Esophagus squamous epithelium (tissue), 5 donors: ENCODE measurements around the gene CYP21A2. TPM values are rescaled to one million over a fixed set of nuclear protein-coding genes. Genes with fewer than 3 reads are reported as not detected.

Experiments
- DNase-seq: peaks from one replicate; lab custom pipeline; 2025; lab: John Stamatoyannopoulos, UW
- H3K27ac ChIP-seq, 4 donors: fragments of 200-600 bp; sonication (generic); one replicate each; pipeline ENCODE4 v1.5.1; 2016 to 2019; ENCODE audit warnings: mild to moderate bottlenecking in 1 of 4
- H3K27me3 ChIP-seq, 4 donors: fragments of 200-600 bp; sonication (generic); 1 replicate in 3 of 4; 2 replicates in 1 of 4; pipeline versions ENCODE4 v1.5.1 to v1.6.0; 2017 to 2021; ENCODE audit warnings: antibody characterized with exemption in 1 of 4
- H3K36me3 ChIP-seq, 3 donors: fragments of 200-600 bp; sonication (generic); one replicate each; pipeline ENCODE4 v1.5.1; 2016 to 2019
- H3K4me1 ChIP-seq, 3 donors: fragments of 200-600 bp; sonication (generic); one replicate each; pipeline ENCODE4 v1.5.1; 2017 to 2019
- H3K4me3 ChIP-seq, 4 donors: fragments of 200-600 bp; sonication (generic); 1 replicate in 3 of 4; 2 replicates in 1 of 4; pipeline ENCODE4 v1.5.1; 2016 to 2019; ENCODE audit warnings: mild to moderate bottlenecking in 2 of 4, moderate library complexity in 1 of 4
- H3K9me3 ChIP-seq, 3 donors: fragments of 200-600 bp; sonication (generic); one replicate each; pipeline ENCODE4 v1.5.1; 2016 to 2019
- POLR2A ChIP-seq, 4 donors: fragments of 450-650 bp; IDR thresholded peaks; one replicate each; pipeline ENCODE4 v1.6.1; 2017; ENCODE audit warnings: antibody characterized with exemption in 4 of 4, mild to moderate bottlenecking in 4 of 4, moderate library complexity in 3 of 4
- WGBS, 2 donors: methylation state at CpG; one replicate each; pipeline ENCODE4 v1.1.5; 2018; 5-methylcytosine and 5-hydroxymethylcytosine counted together
- intact Hi-C: fragments of 100-400 bp; cut with DNase I; formaldehyde crosslinking; loops from one replicate; pipeline ENCODE4 v1.15.0; 2022
- total RNA-seq, 4 donors: library from RNA; depleted of rRNA; stranded (reverse); fragments of >200 nt; gene quantifications; one replicate each; pipeline ENCODE4 v1.1.0, GENCODE V29; 2016
- TF ChIP-seq, protein P1 (sequence below), 6 experiments: fragments of 450-650 bp in 4 of 6; fragments of 200-600 bp in 2 of 6; sonication (generic) in 2 of 6; IDR thresholded peaks; one replicate each; pipeline ENCODE4 v1.5.1; 2016 to 2019; ENCODE audit warnings: antibody characterized with exemption in 6 of 6, mild to moderate bottlenecking in 4 of 6, moderate library complexity in 4 of 6
- donor health status: DM: yes; HTN: yes; CAD: no.

The CYP21A2 gene
- total RNA-seq, 4 donors from 2014 or later = 0.22 TPM; not detected in 3

- peaks cover 10 to 67% (median 31%) of the 10 kb centered on the region in 3 donors for H3K4me1 ChIP-seq
- TF ChIP-seq POLR2A (IDR thresholded peaks at IDR 0.05) = no peak
- TF ChIP-seq, protein P1, sequence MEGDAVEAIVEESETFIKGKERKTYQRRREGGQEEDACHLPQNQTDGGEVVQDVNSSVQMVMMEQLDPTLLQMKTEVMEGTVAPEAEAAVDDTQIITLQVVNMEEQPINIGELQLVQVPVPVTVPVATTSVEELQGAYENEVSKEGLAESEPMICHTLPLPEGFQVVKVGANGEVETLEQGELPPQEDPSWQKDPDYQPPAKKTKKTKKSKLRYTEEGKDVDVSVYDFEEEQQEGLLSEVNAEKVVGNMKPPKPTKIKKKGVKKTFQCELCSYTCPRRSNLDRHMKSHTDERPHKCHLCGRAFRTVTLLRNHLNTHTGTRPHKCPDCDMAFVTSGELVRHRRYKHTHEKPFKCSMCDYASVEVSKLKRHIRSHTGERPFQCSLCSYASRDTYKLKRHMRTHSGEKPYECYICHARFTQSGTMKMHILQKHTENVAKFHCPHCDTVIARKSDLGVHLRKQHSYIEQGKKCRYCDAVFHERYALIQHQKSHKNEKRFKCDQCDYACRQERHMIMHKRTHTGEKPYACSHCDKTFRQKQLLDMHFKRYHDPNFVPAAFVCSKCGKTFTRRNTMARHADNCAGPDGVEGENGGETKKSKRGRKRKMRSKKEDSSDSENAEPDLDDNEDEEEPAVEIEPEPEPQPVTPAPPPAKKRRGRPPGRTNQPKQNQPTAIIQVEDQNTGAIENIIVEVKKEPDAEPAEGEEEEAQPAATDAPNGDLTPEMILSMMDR (IDR thresholded peaks at IDR 0.05) = no peak
- peaks cover 0 to 18% (median 0%) of the 10 kb centered on the region in 3 donors for H3K36me3 ChIP-seq
- peak overlapping the region; percentile 38 to 83 (median 64) for H3K27ac ChIP-seq
- 65 to 66% methylated on average over 5 of the region's 6 CpGs for WGBS, 2 donors
- intact Hi-C loops = no loop called here
- H3K9me3 ChIP-seq = no peaks in the 10 kb centered on the region
- DNase-seq = no peak
- no peak overlapping the region for H3K4me3 ChIP-seq
- peaks cover 0 to 31% (median 0%) of the 10 kb centered on the region in 4 donors for H3K27me3 ChIP-seq
Measured at GRCh38 chr6:32082478-32082877, 44.3 kb downstream of the CYP21A2 start.

- peaks cover 14 to 69% (median 35%) of the 10 kb centered on the region in 3 donors for H3K4me1 ChIP-seq
- no peak for DNase-seq
- H3K9me3 ChIP-seq = no peaks in the 10 kb centered on the region
- no peak for TF ChIP-seq POLR2A (IDR thresholded peaks at IDR 0.05)
- TF ChIP-seq, protein P1 (IDR thresholded peaks at IDR 0.05) = no peak
- H3K27me3 ChIP-seq = peaks cover 0 to 35% (median 0%) of the 10 kb centered on the region in 4 donors
- H3K27ac ChIP-seq = peak overlapping the region; percentile 41 to 83 (median 64)
- H3K4me3 ChIP-seq = no peak overlapping the region
- H3K36me3 ChIP-seq = peaks cover 0 to 18% (median 0%) of the 10 kb centered on the region in 3 donors
- 52 to 55% methylated on average over 9 of the region's 9 CpGs for WGBS, 2 donors
- intact Hi-C loops = no loop called here
Measured at GRCh38 chr6:32082935-32083334, 44.7 kb downstream of the CYP21A2 start.

DNA sequence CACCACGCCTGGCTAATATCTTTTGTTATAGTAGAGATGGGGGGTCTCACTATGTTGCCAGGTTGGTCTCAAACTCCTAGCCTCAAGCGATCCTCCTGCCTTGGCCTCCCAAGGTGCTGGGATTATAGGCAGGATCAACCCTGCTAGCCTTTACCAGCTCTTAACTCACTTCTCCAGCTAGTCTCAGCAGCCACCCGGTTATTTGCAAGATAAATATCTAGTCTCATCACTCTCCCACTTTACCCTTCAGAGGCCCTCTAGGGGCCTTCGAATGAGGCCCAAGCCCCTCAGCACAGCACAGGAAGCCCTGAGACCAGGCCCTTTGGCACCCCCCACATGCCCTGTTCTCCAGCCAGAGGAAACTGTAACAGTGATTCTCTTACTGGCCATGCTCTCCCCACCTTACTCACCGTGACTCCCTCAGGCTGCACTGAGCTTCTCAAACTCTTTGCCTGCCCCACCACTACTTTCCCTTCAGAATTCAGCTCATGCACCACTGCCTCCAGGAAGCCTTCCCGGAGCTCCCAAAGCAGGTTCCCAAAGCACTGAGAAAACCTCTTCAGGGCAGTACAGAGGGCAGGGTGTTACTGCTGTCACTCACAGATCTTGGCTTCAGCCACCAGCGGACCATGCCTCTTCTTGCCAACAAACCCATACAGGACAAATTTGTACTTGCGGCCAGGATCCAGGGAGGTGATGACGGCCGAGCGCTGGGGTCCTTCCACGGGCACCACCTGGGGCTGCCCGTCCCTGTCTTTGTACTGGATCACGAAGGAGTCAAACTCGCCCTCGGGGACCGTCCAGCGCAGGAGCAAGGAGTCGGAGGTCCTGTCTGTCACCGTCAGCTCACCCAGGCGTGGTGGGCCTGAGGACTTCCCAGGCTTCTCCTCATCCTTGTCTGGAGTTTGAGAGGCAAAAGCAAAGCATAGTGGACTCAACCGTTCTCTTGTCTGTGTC is 45.9 kb downstream of the CYP21A2 start:
- 85 to 87% methylated on average over 8 to 10 of the region's 22 CpGs for WGBS, 2 donors
- peaks cover 0 to 11% (median 0%) of the 10 kb centered on the region in 3 donors for H3K36me3 ChIP-seq
- TF ChIP-seq, protein P1 (IDR thresholded peaks at IDR 0.05) = no peak
- no peak for TF ChIP-seq POLR2A (IDR thresholded peaks at IDR 0.05)
- H3K27ac ChIP-seq = peak overlapping the region; percentile 16 to 83 (median 58)
- DNase-seq = no peak
- H3K9me3 ChIP-seq = no peaks in the 10 kb centered on the region
- H3K4me1 ChIP-seq = peaks cover 15 to 77% (median 36%) of the 10 kb centered on the region in 3 donors
- no peak overlapping the region for H3K4me3 ChIP-seq
- intact Hi-C loops = no loop called here
- H3K27me3 ChIP-seq = peaks cover 0 to 37% (median 0%) of the 10 kb centered on the region in 4 donors

DNA sequence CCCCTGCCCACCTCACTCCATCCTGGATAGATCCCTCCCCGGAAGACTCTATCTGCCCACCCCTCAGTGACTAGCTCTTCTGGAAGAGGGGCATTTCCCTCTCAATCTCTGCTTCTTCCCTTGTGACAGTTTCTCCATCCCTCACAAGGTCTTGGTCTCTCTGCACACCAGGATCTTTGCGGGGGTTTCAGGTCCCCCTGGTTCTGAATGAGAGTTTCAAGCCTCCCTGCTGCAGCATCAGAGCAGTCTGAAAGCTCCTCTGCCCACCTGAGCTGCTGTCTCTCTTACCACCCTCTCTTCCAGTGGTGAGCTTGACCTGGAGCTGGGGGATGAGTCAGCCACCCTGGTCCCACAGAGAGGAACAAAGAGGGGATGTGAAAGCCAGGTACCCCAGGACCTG is 46.6 kb downstream of the CYP21A2 start:
- Histone ChIP-seq H3K27me3 (peaks cover 0 to 37% (median 0%) of the 10 kb centered on the region in 4 donors), H3K4me1 (peaks cover 15 to 71% (median 36%) of the 10 kb centered on the region in 3 donors), H3K27ac (peak overlapping the region in 1 of 4 donors; percentile 83), H3K9me3 (no peaks in the 10 kb centered on the region), H3K36me3 (peaks cover 0 to 4% (median 0%) of the 10 kb centered on the region in 3 donors), H3K4me3 (no peak overlapping the region)
- DNase-seq = no peak
- intact Hi-C loops = no loop called here
- TF ChIP-seq, protein P1 (IDR thresholded peaks at IDR 0.05) = no peak
- no peak for TF ChIP-seq POLR2A (IDR thresholded peaks at IDR 0.05)
- 89 to 100% methylated on average over 1 to 2 of the region's 2 CpGs for WGBS, 2 donors
